Nucleus accumbens (tissue), 56 donors: ENCODE results near the gene CACTIN.
A peak's percentile ranks its signal among the peaks of the same experiment; 100 is the strongest.
"Not testable (repeated sequence)": the region's sequence is repeated elsewhere in the genome, so short reads cannot be mapped to it uniquely, and the experiment has no call there.

Experiments
- DNase-seq, 56 donors: peaks; one replicate each; lab custom pipeline; 2025; lab: John Stamatoyannopoulos, UW

The CACTIN gene

DNA sequence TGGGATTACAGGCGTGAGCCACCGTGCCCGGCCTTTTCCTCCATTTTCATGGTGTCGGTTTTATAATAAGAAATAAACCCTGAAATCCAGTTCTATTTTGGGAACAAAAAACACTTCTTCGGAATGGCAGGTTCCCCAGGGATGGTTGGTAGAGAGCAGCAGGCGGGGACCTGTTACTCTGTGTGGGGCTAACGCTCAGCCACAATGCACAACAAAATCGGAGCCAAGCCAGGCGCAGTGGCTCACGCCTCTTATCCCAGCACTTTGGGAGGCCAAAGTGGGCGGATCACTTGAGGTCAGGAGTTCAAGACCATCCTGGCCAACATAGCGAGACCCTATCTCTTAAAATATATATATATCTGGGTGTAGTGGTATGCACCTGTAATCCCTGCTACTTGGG is 25.6 kb downstream of the CACTIN start:
- DNase-seq = no peak

DNA sequence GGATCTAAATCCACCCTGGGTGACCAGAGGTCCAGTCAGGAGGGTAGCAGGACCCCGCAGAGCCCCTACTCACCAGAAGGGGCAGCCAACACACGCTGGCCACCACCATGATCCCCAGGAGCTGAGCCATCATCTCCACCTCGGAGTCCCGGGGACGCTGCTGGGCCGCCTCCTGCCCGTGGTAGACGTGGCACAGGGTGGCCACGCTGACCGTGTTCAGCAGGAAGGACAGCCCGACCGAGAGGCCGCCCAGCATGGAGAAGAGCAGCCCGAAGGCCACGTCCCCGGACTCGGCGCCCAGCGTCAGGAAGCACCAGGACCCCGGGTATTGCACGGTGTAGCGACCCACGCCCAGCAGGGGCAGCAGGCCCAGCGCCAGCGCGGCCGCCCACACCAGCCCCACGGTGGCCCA is 26.8 kb downstream of the CACTIN start:
- DNase-seq = no peak

DNA sequence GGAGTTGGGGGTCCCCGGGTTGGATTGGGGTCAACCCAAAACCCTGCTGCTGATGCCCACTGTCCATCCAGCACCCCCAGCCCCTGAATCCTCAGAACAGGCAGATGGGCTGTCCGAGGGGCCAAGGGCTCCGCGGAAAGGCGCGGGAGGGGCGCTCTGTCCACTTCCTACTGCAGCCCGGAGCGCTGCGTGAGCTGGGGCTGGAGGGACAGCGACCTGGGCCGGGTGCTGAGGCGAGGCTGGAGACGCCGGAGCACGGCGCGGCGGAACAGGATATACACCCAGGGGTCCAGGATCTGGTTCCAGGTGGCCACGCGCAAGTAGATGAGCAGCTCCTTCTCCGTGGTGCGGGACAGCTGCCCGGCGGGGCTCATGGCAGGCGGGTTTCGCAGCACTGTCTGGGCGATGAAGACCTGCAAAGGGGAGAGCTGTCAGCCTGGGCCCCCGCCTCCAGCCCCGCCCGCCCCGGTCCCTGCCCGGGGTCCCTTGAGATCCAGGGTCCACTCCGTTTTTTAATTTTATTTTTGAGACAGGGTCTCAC is 31.0 kb downstream of the CACTIN start:
- DNase-seq = no peak

DNA sequence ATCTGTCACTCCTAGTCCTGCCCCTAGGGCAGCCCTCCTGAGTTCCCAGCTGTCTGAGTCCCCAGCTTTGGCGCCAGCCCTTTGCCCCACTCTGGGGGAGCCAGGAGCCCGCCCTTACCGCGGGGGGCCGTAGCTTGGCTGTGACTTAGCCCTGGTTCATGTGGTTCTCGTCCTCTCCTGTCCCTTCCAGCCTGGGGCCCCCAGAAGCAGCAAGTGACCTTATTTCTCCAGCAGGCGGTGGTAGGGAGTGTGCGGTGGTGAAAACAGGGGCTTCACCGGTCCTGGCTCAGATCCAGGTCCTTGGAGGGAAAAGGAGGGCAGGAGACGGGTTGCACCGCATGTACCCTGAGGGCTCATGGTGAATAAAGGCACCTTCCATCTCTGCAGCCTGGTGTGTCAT is 33.4 kb downstream of the CACTIN start:
- DNase-seq = no peak

DNA sequence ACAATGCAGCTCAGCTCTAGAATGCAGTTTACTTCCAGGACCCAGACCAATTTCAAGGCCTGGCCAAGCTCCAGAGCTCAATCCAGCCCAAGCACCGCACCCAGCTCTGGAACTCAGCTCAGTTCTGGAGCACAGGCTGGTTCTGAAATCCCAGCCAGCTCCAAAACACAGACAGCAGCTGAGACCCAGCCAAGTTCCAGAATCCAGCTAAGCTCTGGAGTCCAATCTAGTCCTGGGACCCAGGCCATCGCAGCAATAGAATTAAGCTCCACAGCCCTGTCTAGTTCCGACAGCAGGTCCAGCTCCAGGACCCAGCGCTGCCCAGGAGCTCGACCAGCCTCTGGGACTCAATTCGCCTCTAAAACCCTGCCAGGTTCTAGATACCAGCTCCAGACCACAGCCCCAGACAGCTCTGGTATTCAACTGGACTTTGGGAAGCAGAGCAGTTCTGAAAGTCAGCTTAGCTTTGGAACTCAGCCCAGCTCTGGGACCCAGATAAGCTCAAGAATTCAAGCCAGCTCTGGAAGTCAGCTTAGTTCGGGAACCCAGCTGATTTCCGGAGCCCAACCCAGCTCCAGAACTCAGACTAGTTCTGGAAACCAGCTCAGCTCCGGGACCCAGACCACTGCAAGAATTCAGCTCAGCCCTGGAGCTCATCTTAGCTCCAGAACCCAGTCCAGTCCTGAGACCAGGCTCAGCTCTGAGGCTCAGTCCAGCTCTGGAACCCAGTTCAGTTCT is 34.5 kb downstream of the CACTIN start:
- no peak for DNase-seq

DNA sequence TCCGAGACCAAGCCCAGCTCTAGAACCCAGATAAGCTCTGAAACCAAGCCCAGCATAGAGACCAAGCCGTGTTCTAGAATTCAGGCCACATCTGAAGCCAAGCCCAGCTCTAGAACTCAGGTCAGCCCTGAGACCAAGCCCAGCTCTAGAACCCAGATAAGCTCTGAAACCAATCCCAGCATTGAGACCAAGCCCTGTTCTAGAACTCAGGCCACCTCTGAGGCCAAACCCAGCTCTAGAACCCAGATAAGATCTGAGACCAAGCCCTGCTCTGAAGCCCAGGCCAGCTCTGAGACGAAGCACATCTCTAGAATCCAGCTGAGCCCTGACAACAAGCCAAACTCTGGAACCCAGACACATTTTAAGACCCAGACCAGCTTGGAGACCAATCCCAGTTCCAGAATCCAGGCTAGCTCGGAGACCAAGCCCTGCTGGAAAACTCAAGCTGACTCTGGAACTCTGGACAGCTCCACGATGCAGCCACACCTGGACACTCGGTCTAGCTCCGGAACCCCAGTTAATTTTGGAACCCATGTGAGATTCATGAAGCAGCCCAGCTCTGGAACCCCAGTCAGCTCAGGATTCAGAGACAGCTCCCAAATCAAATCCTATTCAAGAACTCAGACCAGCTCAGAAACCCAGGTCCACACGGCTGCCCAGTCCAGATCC is 35.5 kb downstream of the CACTIN start:
- no peak for DNase-seq

DNA sequence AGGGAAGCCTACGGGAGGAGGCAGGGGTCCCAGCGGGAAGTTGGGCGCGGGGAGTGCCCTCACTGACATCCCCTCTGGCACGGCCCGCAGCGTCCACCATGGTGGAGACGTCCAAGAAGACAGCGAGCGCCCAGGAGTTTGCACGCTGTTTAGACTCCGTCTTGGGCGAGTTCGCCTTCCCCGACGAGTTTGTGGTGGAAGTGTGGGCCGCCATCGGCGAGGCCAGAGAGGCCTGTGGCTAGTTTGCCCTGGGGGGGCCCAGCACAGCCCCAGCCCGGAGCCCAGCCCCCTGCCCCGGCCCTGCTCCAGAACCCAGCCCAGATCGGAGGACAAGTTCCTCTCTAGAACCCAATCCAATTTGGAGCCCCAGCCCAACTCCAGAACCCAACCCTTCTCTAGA is 36.6 kb downstream of the CACTIN start:
- DNase-seq = no peak

DNA sequence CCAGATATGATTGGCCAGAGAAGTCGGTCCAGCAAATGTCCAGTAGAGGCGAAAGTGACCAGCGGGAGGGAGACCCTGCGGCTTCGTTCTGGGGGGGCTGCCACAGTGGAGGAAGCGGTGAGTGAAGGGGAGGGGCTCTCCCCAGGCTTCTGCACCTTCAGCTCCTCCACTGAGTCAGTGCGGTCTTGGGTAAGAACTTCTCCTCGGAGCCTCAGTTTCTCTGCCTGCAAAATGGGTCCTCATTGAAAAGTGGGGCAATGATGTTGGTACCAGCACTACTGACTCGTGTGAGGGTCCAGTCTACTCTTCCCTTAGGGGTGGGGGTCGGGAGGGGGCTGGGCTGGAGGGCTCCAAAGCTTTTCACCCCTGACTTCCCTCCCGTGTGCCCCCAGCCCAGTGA is 37.2 kb downstream of the CACTIN start:
- no peak for DNase-seq

DNA sequence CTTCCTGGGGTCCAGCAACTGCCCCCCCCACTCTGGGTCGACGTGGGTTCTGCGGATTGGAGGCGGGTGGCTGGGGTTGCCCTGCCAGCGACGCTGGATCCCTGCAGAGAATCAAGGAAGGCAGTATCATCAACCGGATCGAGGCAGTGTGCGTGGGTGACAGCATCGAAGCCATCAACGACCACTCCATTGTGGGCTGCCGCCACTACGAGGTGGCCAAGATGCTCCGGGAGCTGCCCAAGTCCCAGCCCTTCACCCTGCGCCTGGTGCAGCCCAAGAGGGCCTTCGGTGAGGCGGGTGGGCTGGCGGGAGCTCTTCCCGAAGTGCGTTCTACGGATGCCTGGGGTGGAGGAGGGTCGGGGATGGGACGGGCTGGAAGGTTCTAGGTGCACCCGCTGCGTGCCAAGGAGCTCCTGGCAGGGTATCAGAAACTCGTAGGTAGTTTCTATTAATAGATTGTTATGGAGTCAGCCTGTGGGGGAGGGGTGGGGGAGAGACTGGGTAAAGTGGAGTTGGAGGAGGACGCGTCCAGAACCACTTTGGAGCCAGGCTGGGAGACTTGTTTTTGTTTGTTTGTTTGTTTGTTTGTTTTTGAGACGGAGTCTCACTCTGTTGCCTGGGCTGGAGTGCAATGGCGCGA is 39.8 kb downstream of the CACTIN start:
- no peak for DNase-seq

DNA sequence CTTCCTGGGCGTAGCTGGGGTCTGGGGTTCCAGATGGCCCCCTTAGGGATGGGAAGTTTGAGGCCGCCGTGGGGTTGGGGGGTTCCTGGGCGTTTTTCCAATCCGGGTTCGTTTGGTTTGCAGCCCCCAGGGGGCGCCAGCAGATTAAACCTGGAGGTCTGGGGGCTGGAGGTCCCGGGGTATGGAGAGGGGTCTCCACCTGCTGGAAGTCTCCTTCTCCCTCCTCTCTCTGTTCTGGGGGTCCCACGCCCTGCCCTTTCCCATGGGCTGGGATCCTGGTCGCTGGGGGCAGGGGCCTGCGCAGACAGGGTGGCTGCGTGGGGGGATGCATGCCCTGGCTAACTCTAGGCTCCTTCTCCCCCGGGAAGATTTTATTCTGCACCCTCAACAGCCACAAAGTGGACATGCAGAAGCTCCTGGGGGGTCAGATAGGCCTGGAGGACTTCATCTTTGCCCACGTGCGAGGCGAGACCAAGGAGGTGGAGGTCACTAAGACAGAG is 40.4 kb downstream of the CACTIN start:
- peak in 1 of 56 donors; percentile 13 for DNase-seq

DNA sequence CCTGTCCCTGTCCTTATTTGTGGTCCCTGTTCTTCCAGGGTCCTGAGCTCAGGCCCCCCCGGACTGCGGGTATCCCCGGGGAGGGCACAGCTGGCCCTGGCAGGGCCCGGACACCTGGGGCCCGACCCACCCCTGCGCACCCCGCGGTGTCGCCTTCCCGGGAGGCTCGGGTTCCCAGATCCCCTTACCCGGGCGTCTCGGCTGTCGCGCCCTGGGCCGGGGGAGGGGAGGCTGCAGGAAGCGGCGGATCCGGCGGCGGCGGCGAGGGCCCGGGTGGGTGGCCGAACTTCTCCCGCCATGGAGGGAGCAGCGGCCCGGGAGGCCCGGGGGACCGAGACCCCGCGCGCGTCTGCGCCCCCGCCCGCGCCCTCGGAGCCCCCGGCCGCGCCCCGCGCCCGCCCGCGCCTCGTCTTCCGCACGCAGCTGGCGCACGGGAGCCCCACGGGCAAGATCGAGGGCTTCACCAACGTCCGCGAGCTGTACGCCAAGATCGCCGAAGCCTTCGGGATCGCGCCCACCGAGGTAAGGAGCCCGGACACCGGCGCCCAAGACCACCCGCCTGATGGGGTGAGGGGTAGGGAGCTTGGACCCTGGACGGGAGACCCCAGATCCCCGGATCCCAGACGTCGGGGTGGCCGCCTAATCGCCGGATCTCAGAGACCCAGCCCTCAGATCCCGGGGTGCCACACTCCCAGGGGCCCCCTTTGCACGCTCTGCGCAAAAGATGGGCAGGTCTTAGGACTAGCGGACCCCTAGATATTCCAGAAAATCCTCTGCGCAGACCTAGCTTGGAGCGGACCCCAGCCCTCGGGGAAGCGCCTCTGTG is 41.1 kb downstream of the CACTIN start, which contains the start of gene GIPC3:
TSS of gene GIPC3 (plus strand) at position 178 of the 826 bp plus-strand sequence. CDS start at position 298, 120 bp downstream.
- DNase-seq = no peak

DNA sequence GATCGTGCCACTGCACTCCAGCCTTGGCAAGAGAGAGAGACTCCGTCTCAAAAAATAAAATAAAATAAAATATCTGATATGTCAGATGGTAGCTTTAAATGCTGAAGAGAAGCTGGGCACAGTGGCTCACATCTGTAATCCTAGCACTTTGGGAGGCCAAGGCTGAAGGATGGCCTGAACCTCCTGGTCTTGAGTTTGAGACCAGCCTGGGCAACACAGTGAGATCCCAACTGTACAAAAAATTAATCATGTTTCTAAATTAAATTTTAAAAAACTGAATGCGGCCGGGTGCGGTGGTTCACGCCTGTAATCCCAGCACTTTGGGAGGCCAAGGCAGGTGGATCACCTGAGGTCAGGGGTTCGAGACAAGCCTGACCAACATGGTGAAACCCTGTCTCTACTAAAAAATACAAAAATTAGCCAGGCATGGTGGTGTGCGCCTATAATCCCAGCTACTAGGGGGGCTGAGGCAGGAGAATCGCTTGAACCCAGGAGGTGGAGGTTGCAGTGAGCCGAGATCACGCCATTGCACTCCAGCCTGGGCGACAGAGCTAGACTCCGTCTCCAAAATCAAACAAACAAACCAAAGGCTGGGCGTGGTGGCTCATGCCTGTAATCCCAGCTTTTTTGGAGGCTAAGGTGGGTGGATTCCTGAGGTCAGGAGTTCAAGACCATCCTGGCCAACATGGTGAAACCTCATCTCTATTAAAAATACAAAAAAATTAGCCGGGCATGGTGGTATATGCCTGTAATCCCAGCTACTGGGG is 42.4 kb downstream of the CACTIN start:
- DNase-seq = not testable (repeated sequence)

DNA sequence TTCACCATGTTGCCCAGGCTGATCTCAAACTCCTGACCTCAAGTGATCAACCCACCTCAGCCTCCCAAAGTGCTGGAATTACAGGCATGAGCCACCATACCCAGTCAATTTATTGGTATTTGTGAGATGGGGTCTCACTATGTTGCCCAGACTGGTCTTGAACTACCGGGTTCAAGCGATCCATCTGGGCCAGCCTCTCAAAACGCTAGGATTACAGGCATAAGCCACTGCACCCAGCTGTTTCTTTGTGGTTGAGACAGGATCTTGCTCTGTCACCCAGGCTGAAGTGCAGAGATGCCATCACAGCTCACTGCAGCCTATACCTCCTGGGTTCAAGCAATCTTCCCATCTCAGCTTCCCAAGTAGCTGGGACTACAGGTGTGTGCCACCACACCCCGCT is 44.8 kb downstream of the CACTIN start:
- DNase-seq = not testable (repeated sequence)

DNA sequence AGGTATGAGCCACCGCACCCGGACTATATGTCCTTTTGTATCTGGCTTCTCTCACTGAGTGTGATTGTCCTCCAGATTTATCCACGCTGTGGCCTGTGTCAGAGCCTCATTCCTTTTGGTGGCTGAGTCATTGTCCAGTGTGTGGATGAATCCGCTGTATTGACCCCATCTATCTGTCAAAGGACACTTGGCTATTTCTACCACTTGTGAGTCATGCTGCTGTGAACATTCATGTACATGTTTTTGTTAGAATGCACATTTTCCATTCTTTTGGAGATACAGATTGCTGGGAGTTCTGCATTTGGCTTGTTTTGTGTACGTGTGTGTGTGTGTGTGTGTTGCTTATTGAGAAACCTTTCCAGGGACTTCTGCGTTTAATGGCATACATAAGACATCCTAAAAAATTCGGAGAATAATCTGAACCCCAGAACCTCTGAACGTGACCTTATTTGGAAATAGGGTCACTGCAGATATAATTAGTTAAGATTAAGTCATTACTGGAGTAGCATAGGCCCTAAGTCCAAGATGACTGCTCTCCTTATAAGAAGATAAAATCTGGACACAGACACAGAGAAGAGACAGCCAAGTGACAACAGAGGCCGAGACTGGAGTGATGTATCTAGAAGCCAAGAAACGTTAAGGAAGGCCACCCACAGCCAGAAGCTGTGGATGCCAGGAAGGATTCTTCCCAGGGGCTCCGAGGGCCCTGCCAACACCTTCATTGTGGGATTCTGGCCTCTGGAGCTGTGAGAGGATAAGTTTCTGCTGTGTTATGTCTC is 46.2 kb downstream of the CACTIN start:
- peak in 5 of 56 donors; percentile 4 to 73 (median 9) for DNase-seq

DNA sequence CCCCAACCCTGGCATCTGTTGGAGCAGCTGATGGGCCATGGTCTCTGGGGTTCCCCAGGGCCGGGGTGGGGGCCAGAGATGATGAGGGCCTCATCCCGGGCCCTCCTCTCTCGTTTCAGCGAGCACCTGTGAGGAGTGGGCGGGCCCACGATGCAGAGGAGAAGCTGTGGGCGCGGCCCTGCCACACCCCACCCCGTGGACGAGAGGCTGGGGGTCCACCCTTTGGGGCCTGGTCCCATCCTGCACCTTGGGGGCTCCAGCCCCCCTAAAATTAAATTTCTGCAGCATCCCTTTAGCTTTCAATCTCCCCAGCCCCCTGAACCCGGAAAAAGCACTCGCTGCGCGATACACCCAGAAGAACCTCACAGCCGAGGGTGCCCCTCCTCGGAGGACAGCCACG is 48.2 kb downstream of the CACTIN start:
- no peak for DNase-seq

DNA sequence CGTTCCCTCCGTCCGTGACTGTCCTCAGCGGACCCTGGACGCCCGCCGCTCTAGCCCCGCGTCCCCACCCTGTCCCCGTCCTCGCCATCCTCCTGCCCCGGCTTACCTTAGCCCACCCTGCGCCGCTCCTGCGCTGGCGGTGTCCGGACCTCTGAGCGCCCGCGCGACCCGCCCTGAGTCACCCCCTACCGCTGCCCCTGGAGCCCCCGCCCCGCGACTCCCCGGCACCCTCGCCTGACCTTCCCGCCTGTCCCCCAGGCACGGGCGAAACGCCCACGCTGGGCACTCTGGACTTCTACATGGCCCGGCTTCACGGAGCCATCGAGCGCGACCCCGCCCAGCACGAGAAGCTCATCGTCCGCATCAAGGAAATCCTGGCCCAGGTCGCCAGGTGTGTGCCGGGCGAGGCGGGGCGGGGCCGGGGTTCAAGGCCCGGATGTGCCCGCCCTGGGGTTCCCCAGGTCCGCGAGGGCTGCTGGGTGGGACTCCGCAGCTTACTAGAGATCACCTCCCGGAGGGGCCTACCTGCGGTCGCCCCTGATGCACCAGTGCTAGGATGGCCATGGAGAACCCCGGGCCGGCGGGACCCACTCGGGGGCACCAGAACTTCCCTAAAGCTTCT is 48.8 kb downstream of the CACTIN start:
- DNase-seq = peak in 1 of 56 donors; percentile 37

DNA sequence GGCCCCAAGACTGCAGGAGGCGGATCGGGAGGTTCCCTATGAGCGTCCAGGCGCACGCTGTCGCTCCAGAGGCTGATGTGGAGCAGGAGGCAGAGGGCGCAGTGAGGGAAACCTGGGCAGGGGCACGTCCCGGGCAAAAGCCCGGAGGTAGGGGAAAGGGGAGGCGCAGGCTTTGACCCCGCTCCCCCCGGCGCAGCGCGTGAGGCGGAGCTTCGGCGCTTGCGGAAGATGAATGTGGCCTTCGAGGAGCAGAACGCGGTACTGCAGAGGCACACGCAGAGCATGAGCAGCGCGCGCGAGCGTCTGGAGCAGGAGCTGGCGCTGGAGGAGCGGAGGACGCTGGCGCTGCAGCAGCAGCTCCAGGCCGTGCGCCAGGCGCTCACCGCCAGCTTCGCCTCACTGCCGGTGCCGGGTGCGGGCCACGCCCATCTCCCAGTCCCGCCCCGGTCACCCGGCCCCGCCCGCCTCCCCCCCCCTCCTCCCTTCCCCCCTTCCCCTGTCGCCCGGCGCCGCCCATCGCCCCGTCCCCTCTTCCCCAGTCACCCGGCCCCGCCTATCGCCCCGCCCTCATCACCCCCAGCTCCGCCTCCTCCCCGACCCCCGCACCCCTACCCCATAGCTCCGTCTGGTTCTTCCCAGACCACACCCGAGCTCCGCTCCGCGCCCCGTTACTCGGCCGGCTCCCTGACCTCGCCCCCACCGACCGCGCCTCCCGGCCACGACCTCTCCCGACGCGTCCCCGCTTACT is 49.7 kb downstream of the CACTIN start:
- DNase-seq = peak in 41 of 56 donors; percentile 10 to 72 (median 44)
